Measurements from ENCODE around the gene CXCL13.

DNA sequence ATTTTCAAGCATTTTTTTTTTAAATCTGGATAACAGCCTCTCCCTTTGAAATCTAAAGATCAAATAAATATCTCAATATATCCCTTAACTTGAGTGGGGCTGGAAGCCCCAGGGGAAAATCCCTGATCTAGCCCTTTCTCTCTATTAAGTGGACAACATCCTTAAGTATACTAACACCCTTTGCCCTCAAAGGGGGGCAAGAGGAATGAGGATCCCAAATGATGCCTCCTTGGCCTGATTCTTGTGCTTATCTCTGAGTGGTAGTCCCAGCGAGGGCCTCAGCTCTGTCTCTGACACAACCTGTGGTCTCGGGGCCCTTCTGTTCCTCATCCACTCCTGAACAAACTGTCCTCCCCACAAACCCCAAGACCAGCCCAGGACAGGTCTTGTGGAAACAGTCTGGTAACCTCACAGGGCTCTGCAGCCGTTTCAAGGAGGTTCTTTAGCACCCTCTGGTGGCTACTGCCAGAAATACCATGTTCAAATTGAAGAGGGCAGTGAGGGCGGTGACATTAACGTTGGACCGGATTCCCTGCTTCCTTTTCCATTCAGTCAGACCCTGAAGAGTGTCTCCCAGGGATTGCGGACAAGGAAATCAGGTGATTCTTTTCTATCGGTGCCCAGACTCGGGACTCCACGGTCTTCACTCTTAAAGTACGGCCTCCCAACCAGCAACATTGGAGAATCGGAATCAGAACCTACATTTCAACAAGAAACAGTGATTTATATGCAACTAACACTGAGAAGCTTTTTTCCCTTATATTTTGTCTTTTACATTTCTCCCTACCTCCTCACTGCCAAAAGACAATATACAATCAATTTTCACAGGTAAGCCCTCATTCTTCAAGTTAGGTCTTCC, 13.0 kb downstream of the CXCL13 start:
- TF ChIP-seq, protein P1, sequence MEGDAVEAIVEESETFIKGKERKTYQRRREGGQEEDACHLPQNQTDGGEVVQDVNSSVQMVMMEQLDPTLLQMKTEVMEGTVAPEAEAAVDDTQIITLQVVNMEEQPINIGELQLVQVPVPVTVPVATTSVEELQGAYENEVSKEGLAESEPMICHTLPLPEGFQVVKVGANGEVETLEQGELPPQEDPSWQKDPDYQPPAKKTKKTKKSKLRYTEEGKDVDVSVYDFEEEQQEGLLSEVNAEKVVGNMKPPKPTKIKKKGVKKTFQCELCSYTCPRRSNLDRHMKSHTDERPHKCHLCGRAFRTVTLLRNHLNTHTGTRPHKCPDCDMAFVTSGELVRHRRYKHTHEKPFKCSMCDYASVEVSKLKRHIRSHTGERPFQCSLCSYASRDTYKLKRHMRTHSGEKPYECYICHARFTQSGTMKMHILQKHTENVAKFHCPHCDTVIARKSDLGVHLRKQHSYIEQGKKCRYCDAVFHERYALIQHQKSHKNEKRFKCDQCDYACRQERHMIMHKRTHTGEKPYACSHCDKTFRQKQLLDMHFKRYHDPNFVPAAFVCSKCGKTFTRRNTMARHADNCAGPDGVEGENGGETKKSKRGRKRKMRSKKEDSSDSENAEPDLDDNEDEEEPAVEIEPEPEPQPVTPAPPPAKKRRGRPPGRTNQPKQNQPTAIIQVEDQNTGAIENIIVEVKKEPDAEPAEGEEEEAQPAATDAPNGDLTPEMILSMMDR (IDR thresholded peaks at IDR 0.05), result peak; percentile 70 to 89 (median 79)
- TF ChIP-seq POLR2A (IDR thresholded peaks at IDR 0.05), result no peak
